Activated CD4-positive, alpha-beta T cell treated with anti-CD3 and anti-CD28 coated beads, Interleukin-2, amount 50 U/mL, for 24 hours (primary cell): ENCODE data around the gene ATP11A.

Source experiments
- DNase-seq, 2 donors: peaks; one replicate each; pipeline ENCODE4 v3.0.0-alpha.2; 2020; ENCODE audit warnings: low read depth in 1 of 2, low spot score in 1 of 2

The ATP11A gene

DNA sequence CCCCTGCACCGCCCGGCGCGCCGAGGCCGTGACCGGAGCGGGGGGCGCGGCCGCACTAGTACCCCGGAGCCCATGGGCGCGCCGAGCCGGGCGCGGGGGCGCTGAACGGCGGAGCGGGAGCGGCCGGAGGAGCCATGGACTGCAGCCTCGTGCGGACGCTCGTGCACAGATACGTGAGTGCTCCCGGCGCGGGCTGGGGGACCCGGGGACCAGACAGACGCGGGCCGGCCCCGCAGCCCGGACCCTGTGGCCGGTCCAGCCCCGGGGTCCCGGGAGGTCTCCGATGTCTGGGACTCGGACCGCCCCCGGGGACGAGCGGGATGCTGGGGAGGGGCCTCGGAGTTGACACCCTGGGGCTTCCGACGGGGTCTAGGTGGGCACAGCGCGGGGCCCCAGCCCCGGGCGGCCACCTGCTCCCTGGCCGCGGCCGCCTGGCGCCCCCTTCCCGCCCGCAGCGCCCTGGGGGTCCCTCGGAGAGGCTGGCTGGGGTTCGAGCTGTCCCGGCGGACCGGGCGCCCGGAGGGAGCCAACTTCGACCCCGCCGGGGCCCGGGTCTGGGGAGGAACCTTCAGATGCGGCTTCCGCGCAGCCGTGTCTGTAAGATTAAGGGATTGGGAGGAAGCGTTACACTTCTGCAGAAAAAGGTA lies 568 bp downstream of the ATP11A start:
- DNase-seq = no peak

GRCh38 chr13:112692104-112692503 lies 2.3 kb downstream of the ATP11A start:
- DNase-seq = no peak

DNA sequence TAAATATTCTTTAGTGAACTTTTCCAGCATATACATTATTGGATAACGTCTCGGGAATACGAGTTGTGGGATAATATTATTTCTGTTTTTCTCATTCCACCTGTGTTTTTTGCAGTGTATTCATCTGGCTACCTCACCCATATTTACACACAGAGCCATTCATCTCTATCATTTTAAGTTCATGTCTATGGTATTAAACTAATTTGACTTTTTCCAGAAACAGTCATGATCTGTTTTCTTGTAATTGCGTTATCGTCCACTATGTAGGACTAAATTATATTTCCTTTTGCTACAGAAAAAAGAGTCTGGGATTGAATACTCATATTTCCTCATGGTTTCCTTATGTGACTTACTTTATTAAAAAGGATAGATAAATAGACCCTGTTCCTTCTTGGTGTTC lies 2.7 kb downstream of the ATP11A start:
- no peak for DNase-seq

- no peak for DNase-seq
Observed at GRCh38 chr13:112693831-112694497, 4.1 kb downstream of the ATP11A start.

DNA sequence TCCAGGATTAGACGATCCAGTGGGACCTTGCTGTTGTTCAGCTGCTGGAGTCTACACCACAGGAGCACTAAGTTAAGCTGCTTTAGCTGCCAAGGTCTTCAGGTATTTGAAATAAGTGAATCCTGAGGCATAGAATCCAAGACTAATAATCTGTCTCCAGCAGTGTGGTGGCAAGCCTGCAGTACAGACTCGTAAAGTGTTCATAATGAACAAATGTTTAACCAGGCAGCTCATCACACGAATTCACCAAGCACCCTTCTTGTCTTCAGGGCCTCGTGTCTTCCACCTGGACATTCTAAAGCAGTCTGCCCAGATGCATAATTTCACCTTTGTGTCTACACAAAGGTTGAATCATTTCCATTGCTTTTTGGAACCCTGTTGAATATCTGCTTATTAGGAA lies 5.3 kb downstream of the ATP11A start:
- DNase-seq = no peak

DNA sequence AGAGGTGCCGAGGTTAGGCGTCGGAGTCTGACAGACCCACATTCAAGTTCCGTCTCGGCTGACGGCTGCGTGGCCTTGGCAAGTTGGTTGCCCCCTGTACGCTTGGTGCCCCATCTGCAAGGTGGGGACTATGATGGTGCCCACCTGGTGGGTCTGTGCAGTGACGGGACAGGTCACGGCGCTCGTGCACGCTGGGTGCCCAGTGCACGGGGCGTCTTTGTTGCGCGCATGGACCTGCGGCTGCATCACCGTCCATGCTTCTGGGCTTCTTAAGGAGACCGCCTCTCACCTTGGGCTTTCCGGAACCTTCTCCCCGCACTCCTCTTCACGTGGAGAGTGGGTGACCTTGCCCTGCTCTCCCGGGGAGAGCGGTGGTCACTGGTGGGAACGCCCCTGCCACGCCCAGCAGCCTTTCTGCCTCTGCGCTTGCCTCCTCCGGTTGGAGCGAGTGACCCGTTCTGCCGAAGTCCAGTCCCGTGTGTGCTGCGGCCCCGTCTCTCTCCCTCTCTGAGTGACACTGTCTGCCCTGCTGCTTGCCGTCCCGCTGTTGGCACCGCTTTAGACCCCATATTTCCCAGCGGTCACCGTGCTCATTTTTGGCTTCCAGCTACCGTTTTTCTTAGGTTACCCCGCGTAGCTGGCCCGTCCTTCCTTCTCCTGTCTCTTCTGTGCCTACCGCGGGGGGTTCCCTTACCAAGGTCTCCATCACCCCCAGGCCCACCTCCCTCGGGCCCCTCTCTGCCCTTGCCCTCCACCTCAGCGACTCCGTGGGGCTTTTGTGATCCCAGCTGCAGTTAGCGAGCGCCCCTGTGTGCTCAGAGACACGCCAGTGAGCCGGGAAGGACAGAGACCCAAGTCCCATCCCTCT lies 6.4 kb downstream of the ATP11A start:
- DNase-seq = no peak

- no peak for DNase-seq
Observed at GRCh38 chr13:112696869-112697465, 7.1 kb downstream of the ATP11A start.

GRCh38 chr13:112697756-112698655 lies 8.2 kb downstream of the ATP11A start:
- DNase-seq = no peak

DNA sequence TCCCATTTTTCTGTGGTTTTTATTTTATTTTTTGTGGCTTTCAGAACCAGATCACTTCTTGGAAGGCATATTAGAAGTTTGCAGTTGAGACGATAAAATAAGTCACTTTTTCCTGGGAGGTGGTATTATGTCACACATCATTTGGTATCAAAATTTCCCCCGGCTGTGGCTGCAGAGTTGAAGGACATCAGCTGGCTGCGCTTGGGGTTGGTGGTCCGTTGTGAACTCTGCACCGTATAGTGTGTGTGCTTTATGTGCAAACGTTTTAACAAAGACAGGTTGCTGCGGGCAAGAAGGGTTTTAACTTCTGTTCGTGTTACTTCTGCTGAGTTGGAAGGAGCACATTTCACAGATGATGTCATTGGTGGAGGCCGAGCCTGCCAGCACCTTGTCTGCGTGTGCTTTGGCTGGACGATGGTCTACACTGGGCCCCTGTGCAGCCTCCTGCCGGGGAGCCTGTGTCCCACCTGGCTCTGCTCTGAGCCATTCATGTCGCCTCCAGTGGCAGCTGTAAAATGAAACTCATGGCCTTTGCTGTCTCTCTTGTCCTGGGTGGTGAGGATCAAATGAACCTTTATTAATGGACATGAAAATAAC lies 9.6 kb downstream of the ATP11A start:
- DNase-seq = no peak

GRCh38 chr13:112700291-112701060 lies 10.6 kb downstream of the ATP11A start:
- DNase-seq = no peak

GRCh38 chr13:112702341-112702985 lies 12.6 kb downstream of the ATP11A start:
- no peak for DNase-seq

DNA sequence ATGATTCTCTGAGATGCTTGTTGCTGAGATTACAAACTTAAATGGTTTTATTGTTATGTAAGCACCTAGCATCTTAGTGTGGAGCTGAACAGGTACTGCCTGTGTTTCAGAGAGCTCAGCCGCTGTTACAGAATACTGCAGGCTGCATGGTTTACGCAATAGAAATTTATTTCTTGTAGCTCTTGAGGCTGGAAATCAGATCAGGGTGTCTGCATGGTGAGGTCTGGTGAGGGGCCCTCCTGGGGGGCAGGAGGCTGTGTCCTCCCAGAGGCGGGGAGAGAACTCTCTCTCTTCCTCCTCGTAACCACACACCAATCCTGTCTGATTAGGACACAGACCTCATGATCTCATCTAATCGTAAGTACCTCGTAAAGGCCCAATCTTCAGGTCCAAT lies 13.1 kb downstream of the ATP11A start:
- DNase-seq = no peak

GRCh38 chr13:112703449-112704284 lies 13.8 kb downstream of the ATP11A start:
- DNase-seq = no peak

DNA sequence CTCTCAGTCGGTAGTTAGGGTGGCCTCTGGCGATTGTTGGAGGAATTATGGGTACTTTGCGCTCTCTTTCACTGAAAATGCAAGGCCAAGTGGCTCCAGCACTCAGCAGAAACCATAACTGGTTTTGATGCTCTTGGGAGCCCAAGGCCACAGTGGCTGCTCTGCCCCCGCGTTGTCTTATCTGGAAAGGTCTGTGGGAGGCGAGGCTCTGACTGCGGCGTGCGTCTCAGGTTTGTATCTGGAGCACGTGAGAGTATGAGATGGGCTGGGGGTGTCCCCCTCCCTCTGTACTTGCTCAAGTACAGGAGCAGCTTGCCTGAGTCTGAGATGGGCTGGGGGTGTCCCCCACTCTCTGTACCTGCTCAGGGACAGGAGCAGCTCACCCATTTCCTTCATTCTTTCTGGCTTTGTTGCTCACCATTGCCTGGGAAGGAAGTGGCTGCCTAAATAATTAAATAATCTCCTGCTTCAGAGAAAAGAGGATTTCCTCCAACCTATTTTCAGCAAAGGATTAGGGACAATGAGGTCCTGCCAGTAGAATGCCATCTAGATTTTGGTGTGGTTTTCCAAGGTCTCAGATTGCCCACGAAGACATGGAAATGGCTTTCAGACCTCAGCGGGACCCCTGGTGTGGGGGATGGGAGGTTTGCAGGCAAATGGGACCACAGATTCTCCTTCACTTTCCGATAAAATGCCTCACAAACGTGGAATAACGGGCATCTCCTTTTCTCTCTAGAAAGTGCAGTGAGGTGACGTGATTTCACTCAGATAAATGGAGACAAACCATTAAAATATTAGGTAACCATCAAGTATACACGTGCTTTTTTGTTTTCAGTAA lies 14.7 kb downstream of the ATP11A start:
- no peak for DNase-seq

- DNase-seq = no peak
Observed at GRCh38 chr13:112705286-112705685, 15.4 kb downstream of the ATP11A start.

DNA sequence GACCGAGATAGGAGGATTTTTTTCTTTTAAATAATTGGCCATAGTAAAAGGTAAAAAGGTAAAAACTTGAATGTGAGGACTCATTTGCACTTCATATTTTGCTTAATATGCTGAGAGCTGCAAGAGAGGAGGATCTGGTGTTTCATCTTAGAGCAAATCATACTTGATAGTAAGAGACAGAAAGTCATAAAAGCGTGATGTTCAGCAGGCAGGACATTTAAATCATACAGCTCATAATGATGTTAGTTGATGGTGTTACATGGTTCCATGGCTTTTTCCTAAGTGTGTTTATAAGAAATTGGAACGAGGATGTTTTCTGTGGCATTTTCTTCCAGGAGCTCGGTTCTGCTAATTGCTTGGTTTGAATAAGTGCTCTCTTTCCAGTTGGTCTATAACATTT lies 16.3 kb downstream of the ATP11A start:
- no peak for DNase-seq

DNA sequence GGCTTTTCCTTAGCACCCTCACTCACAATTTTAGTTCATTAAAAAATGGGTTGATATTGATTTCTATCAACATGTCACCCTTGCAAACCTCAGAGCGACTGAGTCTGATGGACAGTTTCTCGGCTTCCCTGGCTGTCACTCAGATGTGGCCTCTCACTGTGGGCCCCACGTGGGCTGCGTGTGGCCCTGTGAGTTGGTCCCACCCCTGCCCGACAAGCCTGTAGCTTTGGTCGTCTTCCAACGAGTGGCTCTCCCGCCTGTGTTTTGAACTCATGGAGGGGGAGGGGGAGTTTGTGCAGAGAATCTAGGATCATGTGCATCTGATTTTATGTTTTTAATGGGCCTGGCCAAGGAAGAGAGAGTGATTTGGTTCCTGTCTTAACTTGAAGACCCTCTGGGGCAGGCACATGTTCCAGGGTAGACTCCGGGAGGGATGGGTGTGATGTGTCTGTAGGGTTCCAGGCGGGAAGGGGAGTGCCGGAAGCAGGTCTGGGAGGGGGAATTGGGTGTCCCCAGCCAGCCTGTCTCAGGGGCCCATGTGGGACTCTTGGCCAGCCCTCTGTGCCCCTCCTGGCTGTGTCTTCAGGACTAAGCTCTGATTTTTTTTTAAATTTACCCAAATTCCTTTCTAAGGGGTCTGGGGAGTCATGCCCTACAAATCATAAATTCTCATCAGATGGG lies 18.9 kb downstream of the ATP11A start:
- no peak for DNase-seq
